Effector memory CD4-positive, alpha-beta T cell (primary cell): ENCODE measurements around the gene PDS5B.
"Not testable (repeated sequence)": the region's sequence is repeated elsewhere in the genome, so short reads cannot be mapped to it uniquely, and the experiment has no call there.

Experiments
- DNase-seq, 3 donors: peaks; one replicate each; pipeline ENCODE4 v3.0.0-alpha.2; 2020
- H3K27ac ChIP-seq: 2 replicates; pipeline ENCODE4 v1.7.0; 2013; ENCODE audit warnings: mild to moderate bottlenecking, low read length, moderate library complexity; ENCODE audit not compliant: insufficient read depth, poor library complexity, severe bottlenecking
- H3K27me3 ChIP-seq: replicated peaks from 2 replicates; pipeline ENCODE4 v1.7.0; 2013; ENCODE audit warnings: mild to moderate bottlenecking, low read length; ENCODE audit not compliant: insufficient read depth, control insufficient read depth, poor library complexity, severe bottlenecking
- H3K36me3 ChIP-seq: 2 replicates; pipeline ENCODE4 v1.7.0; 2013; ENCODE audit warnings: mild to moderate bottlenecking, low read length, moderate library complexity; ENCODE audit not compliant: control insufficient read depth, insufficient read depth
- H3K4me1 ChIP-seq: 2 replicates; pipeline ENCODE4 v1.7.0; 2013; ENCODE audit warnings: low read length, mild to moderate bottlenecking; ENCODE audit not compliant: control insufficient read depth, insufficient read depth, poor library complexity, severe bottlenecking
- H3K4me3 ChIP-seq: 2 replicates; pipeline ENCODE4 v1.7.0; 2013; ENCODE audit warnings: low read length, low read depth, mild to moderate bottlenecking; ENCODE audit not compliant: insufficient read depth, poor library complexity, severe bottlenecking
- H3K9me3 ChIP-seq: 2 replicates; pipeline ENCODE4 v1.7.0; 2013; ENCODE audit warnings: mild to moderate bottlenecking, low read length, moderate library complexity; ENCODE audit not compliant: control insufficient read depth

PDS5B gene

GRCh38 chr13:32802159-32802558, 215.9 kb downstream of the PDS5B start:
- H3K27me3 ChIP-seq = no peaks in the 10 kb centered on the region
- no peaks in the 10 kb centered on the region for H3K36me3 ChIP-seq
- no peak for DNase-seq
- no peak overlapping the region for H3K4me3 ChIP-seq
- H3K4me1 ChIP-seq = no peaks in the 10 kb centered on the region
- H3K9me3 ChIP-seq = no peaks in the 10 kb centered on the region
- H3K27ac ChIP-seq = no peak overlapping the region

GRCh38 chr13:32804673-32805230, 218.5 kb downstream of the PDS5B start:
- H3K4me3 ChIP-seq = no peak overlapping the region

GRCh38 chr13:32811297-32811800, 225.1 kb downstream of the PDS5B start:
- no peaks in the 10 kb centered on the region for H3K9me3 ChIP-seq
- H3K27ac ChIP-seq = no peak overlapping the region
- H3K36me3 ChIP-seq = no peaks in the 10 kb centered on the region
- H3K4me3 ChIP-seq = no peak overlapping the region
- DNase-seq = no peak
- peaks cover 6% of the 10 kb centered on the region for H3K4me1 ChIP-seq
- no peaks in the 10 kb centered on the region for H3K27me3 ChIP-seq

More at GRCh38 chr13:32804673-32805230, 218.5 kb downstream of the PDS5B start:
- no peak for DNase-seq
- no peaks in the 10 kb centered on the region for H3K4me1 ChIP-seq
- no peaks in the 10 kb centered on the region for H3K27me3 ChIP-seq
- H3K9me3 ChIP-seq = no peaks in the 10 kb centered on the region
- H3K27ac ChIP-seq = no peak overlapping the region
- no peaks in the 10 kb centered on the region for H3K36me3 ChIP-seq

- Histone ChIP-seq H3K36me3 (no peaks in the 10 kb centered on the region), H3K27ac (no peak overlapping the region), H3K4me3 (no peak overlapping the region), H3K4me1 (no peaks in the 10 kb centered on the region), H3K27me3 (no peaks in the 10 kb centered on the region), H3K9me3 (no peaks in the 10 kb centered on the region)
- no peak for DNase-seq
Observed at GRCh38 chr13:32821149-32821688, 235.0 kb downstream of the PDS5B start.

- Histone ChIP-seq H3K36me3 (no peaks in the 10 kb centered on the region), H3K27me3 (no peaks in the 10 kb centered on the region), H3K4me3 (no peak overlapping the region), H3K9me3 (no peaks in the 10 kb centered on the region), H3K4me1 (no peaks in the 10 kb centered on the region), H3K27ac (no peak overlapping the region)
- DNase-seq = no peak
Observed at GRCh38 chr13:32822771-32823170, 236.5 kb downstream of the PDS5B start.

- H3K27me3 ChIP-seq = no peaks in the 10 kb centered on the region
- no peak overlapping the region for H3K27ac ChIP-seq
- H3K4me1 ChIP-seq = no peaks in the 10 kb centered on the region
- no peaks in the 10 kb centered on the region for H3K36me3 ChIP-seq
- no peak overlapping the region for H3K4me3 ChIP-seq
- DNase-seq = no peak
- H3K9me3 ChIP-seq = no peaks in the 10 kb centered on the region
Observed at GRCh38 chr13:32823597-32823996, 237.3 kb downstream of the PDS5B start.

- Histone ChIP-seq H3K27ac (no peak overlapping the region), H3K4me1 (no peaks in the 10 kb centered on the region), H3K9me3 (no peaks in the 10 kb centered on the region), H3K27me3 (no peaks in the 10 kb centered on the region), H3K36me3 (no peaks in the 10 kb centered on the region), H3K4me3 (no peak overlapping the region)
- no peak for DNase-seq
Observed at GRCh38 chr13:32824061-32824460, 237.8 kb downstream of the PDS5B start.

GRCh38 chr13:32824675-32825074, 238.4 kb downstream of the PDS5B start:
- no peaks in the 10 kb centered on the region for H3K9me3 ChIP-seq
- DNase-seq = no peak
- no peak overlapping the region for H3K4me3 ChIP-seq
- H3K36me3 ChIP-seq = no peaks in the 10 kb centered on the region
- no peak overlapping the region for H3K27ac ChIP-seq
- H3K4me1 ChIP-seq = no peaks in the 10 kb centered on the region
- no peaks in the 10 kb centered on the region for H3K27me3 ChIP-seq

GRCh38 chr13:32825481-32825880, 239.2 kb downstream of the PDS5B start:
- Histone ChIP-seq H3K27me3 (no peaks in the 10 kb centered on the region), H3K4me3 (no peak overlapping the region), H3K9me3 (no peaks in the 10 kb centered on the region), H3K27ac (no peak overlapping the region), H3K36me3 (no peaks in the 10 kb centered on the region), H3K4me1 (no peaks in the 10 kb centered on the region)
- no peak for DNase-seq

GRCh38 chr13:32826372-32826771, 240.1 kb downstream of the PDS5B start:
- not testable (repeated sequence) for DNase-seq

More at GRCh38 chr13:32826372-32826771, 240.1 kb downstream of the PDS5B start:
- H3K27ac ChIP-seq, H3K27me3 ChIP-seq, H3K36me3 ChIP-seq, H3K9me3 ChIP-seq, H3K4me1 ChIP-seq, H3K4me3 ChIP-seq: not testable (repeated sequence)
